ENCODE data around the gene DVL1. TPM values are rescaled to one million over a fixed set of nuclear protein-coding genes. Genes with fewer than 3 reads are reported as not detected.

DVL1 gene
- total and polyA plus RNA-seq, 10 of the 15 experiments (the other 5 are each of a cell fraction or from before 2014, with no cell fraction given) = 0.10 to 31.1 (median 4.6) TPM

DNA sequence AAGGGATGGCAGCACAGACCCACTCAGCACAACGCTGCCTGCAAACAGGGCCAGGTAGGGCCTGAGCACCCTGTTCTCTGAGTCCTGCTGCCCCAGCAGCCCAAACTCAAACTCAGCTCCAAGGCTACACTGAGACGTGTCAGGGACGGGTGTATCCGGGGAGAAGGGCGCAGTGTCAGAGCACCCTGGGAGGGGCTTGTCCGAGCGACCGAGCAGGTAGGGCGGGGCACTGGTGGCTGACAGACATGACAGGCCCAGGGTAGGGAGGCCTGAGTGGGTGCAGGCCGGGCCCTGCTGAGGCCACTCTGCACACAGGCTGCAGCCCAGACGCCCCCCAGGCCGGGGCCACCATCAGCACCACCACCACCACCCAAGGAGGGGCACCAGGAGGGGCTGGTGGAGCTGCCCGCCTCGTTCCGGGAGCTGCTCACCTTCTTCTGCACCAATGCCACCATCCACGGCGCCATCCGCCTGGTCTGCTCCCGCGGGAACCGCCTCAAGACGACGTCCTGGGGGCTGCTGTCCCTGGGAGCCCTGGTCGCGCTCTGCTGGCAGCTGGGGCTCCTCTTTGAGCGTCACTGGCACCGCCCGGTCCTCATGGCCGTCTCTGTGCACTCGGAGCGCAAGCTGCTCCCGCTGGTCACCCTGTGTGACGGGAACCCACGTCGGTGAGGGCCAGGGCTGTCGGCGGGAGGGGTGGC is 63.5 kb downstream of the DVL1 start:
- H3K9ac ChIP-seq (ENCODE audit: control insufficient read depth, insufficient read depth, low read length) = no peak overlapping the region
- H3K9me3 ChIP-seq (replicated peaks; ENCODE audit: control insufficient read depth, insufficient read depth, low read length) = no peaks in the 10 kb centered on the region
- POLR2A ChIA-PET = no interaction called here
- no peaks in the 10 kb centered on the region for H3K36me3 ChIP-seq (ENCODE audit: control insufficient read depth in 2 of 2, insufficient read depth in 2 of 2, low read length in 1 of 2)
- FAIRE-seq (no peak), ATAC-seq (no peak; the same call in none of the 3 replicates), DNase-seq (ENCODE audit: low read depth, low spot score) (no peak)
- no peak for TF ChIP-seq GATAD2B (conservative IDR thresholded peaks at IDR 0.05; ENCODE audit: low read depth)
- TF ChIP-seq, protein P1, sequence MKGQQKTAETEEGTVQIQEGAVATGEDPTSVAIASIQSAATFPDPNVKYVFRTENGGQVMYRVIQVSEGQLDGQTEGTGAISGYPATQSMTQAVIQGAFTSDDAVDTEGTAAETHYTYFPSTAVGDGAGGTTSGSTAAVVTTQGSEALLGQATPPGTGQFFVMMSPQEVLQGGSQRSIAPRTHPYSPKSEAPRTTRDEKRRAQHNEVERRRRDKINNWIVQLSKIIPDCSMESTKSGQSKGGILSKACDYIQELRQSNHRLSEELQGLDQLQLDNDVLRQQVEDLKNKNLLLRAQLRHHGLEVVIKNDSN (IDR thresholded peaks at IDR 0.05; ENCODE audit: borderline replicate concordance, extremely low read length, insufficient read depth, low read depth, low read length) = no peak
- TF ChIP-seq TCF3 (IDR thresholded peaks at IDR 0.05; ENCODE audit: borderline replicate concordance, insufficient read depth, low read depth, low read length) = no peak
- TF ChIP-seq MYC (IDR thresholded peaks at IDR 0.05; ENCODE audit: insufficient read depth, insufficient read length, insufficient replicate concordance, low read length, severe bottlenecking) = no peak
- TF ChIP-seq, protein P2, sequence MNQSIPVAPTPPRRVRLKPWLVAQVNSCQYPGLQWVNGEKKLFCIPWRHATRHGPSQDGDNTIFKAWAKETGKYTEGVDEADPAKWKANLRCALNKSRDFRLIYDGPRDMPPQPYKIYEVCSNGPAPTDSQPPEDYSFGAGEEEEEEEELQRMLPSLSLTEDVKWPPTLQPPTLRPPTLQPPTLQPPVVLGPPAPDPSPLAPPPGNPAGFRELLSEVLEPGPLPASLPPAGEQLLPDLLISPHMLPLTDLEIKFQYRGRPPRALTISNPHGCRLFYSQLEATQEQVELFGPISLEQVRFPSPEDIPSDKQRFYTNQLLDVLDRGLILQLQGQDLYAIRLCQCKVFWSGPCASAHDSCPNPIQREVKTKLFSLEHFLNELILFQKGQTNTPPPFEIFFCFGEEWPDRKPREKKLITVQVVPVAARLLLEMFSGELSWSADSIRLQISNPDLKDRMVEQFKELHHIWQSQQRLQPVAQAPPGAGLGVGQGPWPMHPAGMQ (IDR thresholded peaks at IDR 0.05; ENCODE audit: borderline replicate concordance) = no peak
- TF ChIP-seq HDGF (IDR thresholded peaks at IDR 0.05) = no peak
- no peak for TF ChIP-seq MTA3 (IDR thresholded peaks at IDR 0.05; ENCODE audit: borderline replicate concordance, low read length)
- TF ChIP-seq SPI1 (IDR thresholded peaks at IDR 0.05; ENCODE audit: borderline replicate concordance, insufficient read depth, low read depth, low read length) = no peak
- no peak overlapping the region for H3K27ac ChIP-seq (ENCODE audit: control insufficient read depth, insufficient read depth)
- H4K20me1 ChIP-seq (ENCODE audit: control insufficient read depth, insufficient read depth) = no peaks in the 10 kb centered on the region
- no peaks in the 10 kb centered on the region for H3K4me1 ChIP-seq (ENCODE audit: control insufficient read depth, insufficient read depth, low read length)
- in situ Hi-C loops (cut with MboI) (no loop called here), intact Hi-C loops (cut with micrococcal nuclease; ENCODE audit: unreplicated experiment) (no loop called here)
- no peaks in the 10 kb centered on the region for H3K27me3 ChIP-seq (replicated peaks in 1 of 2; ENCODE audit: control insufficient read depth in 2 of 2, insufficient read depth in 2 of 2, low read length in 1 of 2)
- H2AFZ ChIP-seq (ENCODE audit: control insufficient read depth, low read depth, low read length) = no peak overlapping the region
- no TSS peak for BruUV-seq (replicated peaks)
- RAD21 ChIA-PET (ENCODE audit: unreplicated experiment) = no interaction called here
- 34% methylated on average over 34 of the region's 37 CpGs for WGBS (ENCODE audit: insufficient coverage, insufficient replicate concordance, low lambda C conversion rate, missing lambda C conversion rate)
- no peak overlapping the region for H3K4me3 ChIP-seq
- SMC1A ChIA-PET (ENCODE audit: uncharacterized antibody, unreplicated experiment) = no interaction called here
- H3K4me2 ChIP-seq (ENCODE audit: control insufficient read depth, insufficient read depth) = no peak overlapping the region
- no peaks in the 10 kb centered on the region for H3K79me2 ChIP-seq (ENCODE audit: control insufficient read depth, insufficient read depth, low read length)
- CTCF ChIA-PET = interaction anchor here (2.5 kb wide), 1 partner anchor 163 kb away, joined by 12 read pairs; no protein-coding TSS in a partner anchor

Small RNA genes lying within 50 kb of the gene (microRNA-seq; reads per million reads assigned to microRNA genes)
- gene MIR6726 (0.56 reads per million), gene MIR6727 (0.56 reads per million), gene MIR6808 (not detected)

Small RNA genes lying within 50 kb of the gene (small RNA-seq; reads per million reads assigned to genes)
- gene MIR6726 = not detected

Other genes starting within 250 kb of the DVL1 start
Only the 7 nearest of the 25 such genes appear.
- gene ACAP3, start 41.5 kb downstream of the DVL1 start, total RNA-seq (2014; rRNA removed) = 17.6 and 22.1 TPM in 2 replicates
- 4.0 and 4.4 TPM in 2 replicates for gene ACAP3, start 41.5 kb downstream of the DVL1 start, total RNA-seq (2014; rRNA removed; fragmentation: Illumina TruSeq; extraction: Trizol)
- gene ACAP3, start 41.5 kb downstream of the DVL1 start, total RNA-seq (2021) = 29.8 and 34.2 TPM in 2 replicates
- 4.6 and 8.3 TPM in 2 replicates for gene ACAP3, start 41.5 kb downstream of the DVL1 start, polyA plus RNA-seq (2011; rRNA removed)
- 0.62 and 4.5 TPM in 2 replicates for gene ACAP3, start 41.5 kb downstream of the DVL1 start, polyA plus RNA-seq (2014; fragmentation: Illumina TruSeq; extraction: Trizol)
- under 1 TPM; 0.05 to 0.11 TPM for gene ACAP3, start 41.5 kb downstream of the DVL1 start, polyA plus RNA-seq (2014; fragmentation: Nextera tagmentation; extraction: Ambion mirVana)
- gene ACAP3, start 41.5 kb downstream of the DVL1 start, polyA plus RNA-seq (2014; rRNA removed) = 28.1 and 32.7 TPM in 2 replicates
- gene ACAP3, start 41.5 kb downstream of the DVL1 start, polyA plus RNA-seq (2016; fragmentation: Nextera tagmentation; extraction: Ambion mirVana) = 10 to 100 TPM in 1 of 2 experiments, 1 to 10 TPM in 1; 5.9 to 10.9 TPM
- gene PUSL1, start 40.8 kb downstream of the DVL1 start, total RNA-seq (2014; rRNA removed) = 21.3 and 28.4 TPM in 2 replicates
- 5.3 and 6.0 TPM in 2 replicates for gene PUSL1, start 40.8 kb downstream of the DVL1 start, total RNA-seq (2014; rRNA removed; fragmentation: Illumina TruSeq; extraction: Trizol)
- 26.0 and 27.2 TPM in 2 replicates for gene PUSL1, start 40.8 kb downstream of the DVL1 start, total RNA-seq (2021)
- gene PUSL1, start 40.8 kb downstream of the DVL1 start, polyA plus RNA-seq (2011; rRNA removed) = 1.9 and 5.0 TPM in 2 replicates
- gene PUSL1, start 40.8 kb downstream of the DVL1 start, polyA plus RNA-seq (2014; fragmentation: Illumina TruSeq; extraction: Trizol) = 0.13 and 2.5 TPM in 2 replicates
- 1 to 10 TPM in 1 of 2 experiments, under 1 TPM in 1; 0.16 to 1.5 TPM for gene PUSL1, start 40.8 kb downstream of the DVL1 start, polyA plus RNA-seq (2014; fragmentation: Nextera tagmentation; extraction: Ambion mirVana)
- gene PUSL1, start 40.8 kb downstream of the DVL1 start, polyA plus RNA-seq (2014; rRNA removed) = 24.3 and 28.6 TPM in 2 replicates
- gene PUSL1, start 40.8 kb downstream of the DVL1 start, polyA plus RNA-seq (2016; fragmentation: Nextera tagmentation; extraction: Ambion mirVana) = 10 to 100 TPM; 27.5 to 28.4 TPM
- gene INTS11, start 24.8 kb downstream of the DVL1 start, total RNA-seq (2014; rRNA removed) = 86.6 and 98.3 TPM in 2 replicates
- gene INTS11, start 24.8 kb downstream of the DVL1 start, total RNA-seq (2014; rRNA removed; fragmentation: Illumina TruSeq; extraction: Trizol) = 36.8 and 41.1 TPM in 2 replicates
- gene INTS11, start 24.8 kb downstream of the DVL1 start, total RNA-seq (2021) = 87.3 and 104 TPM in 2 replicates
- gene INTS11, start 24.8 kb downstream of the DVL1 start, polyA plus RNA-seq (2011; rRNA removed) = 43.9 and 78.4 TPM in 2 replicates
- 55.2 and 64.2 TPM in 2 replicates for gene INTS11, start 24.8 kb downstream of the DVL1 start, polyA plus RNA-seq (2014; fragmentation: Illumina TruSeq; extraction: Trizol)
- gene INTS11, start 24.8 kb downstream of the DVL1 start, polyA plus RNA-seq (2014; fragmentation: Nextera tagmentation; extraction: Ambion mirVana) = 1 to 10 TPM; 2.5 to 9.4 TPM
- gene INTS11, start 24.8 kb downstream of the DVL1 start, polyA plus RNA-seq (2014; rRNA removed) = 117 and 130 TPM in 2 replicates
- gene INTS11, start 24.8 kb downstream of the DVL1 start, polyA plus RNA-seq (2016; fragmentation: Nextera tagmentation; extraction: Ambion mirVana) = 10 to 100 TPM; 77.0 to 79.9 TPM
- 16.7 and 21.2 TPM in 2 replicates for gene CPTP, start 24.6 kb downstream of the DVL1 start, total RNA-seq (2014; rRNA removed)
- gene CPTP, start 24.6 kb downstream of the DVL1 start, total RNA-seq (2014; rRNA removed; fragmentation: Illumina TruSeq; extraction: Trizol) = 2.8 and 4.3 TPM in 2 replicates
- 19.6 and 20.2 TPM in 2 replicates for gene CPTP, start 24.6 kb downstream of the DVL1 start, total RNA-seq (2021)
- gene CPTP, start 24.6 kb downstream of the DVL1 start, polyA plus RNA-seq (2011; rRNA removed) = 1.7 and 2.9 TPM in 2 replicates
- 1.8 TPM in 1 of 2 replicates, not detected in the other for gene CPTP, start 24.6 kb downstream of the DVL1 start, polyA plus RNA-seq (2014; fragmentation: Illumina TruSeq; extraction: Trizol)
- gene CPTP, start 24.6 kb downstream of the DVL1 start, polyA plus RNA-seq (2014; fragmentation: Nextera tagmentation; extraction: Ambion mirVana) = under 1 TPM; 0.06 to 0.18 TPM
- 15.7 and 19.2 TPM in 2 replicates for gene CPTP, start 24.6 kb downstream of the DVL1 start, polyA plus RNA-seq (2014; rRNA removed)
- 10 to 100 TPM; 17.7 to 24.3 TPM for gene CPTP, start 24.6 kb downstream of the DVL1 start, polyA plus RNA-seq (2016; fragmentation: Nextera tagmentation; extraction: Ambion mirVana)
- 0.05 and 0.06 TPM in 2 replicates for gene TAS1R3, start 18.1 kb downstream of the DVL1 start, total RNA-seq (2014; rRNA removed)
- 0.04 and 0.05 TPM in 2 replicates for gene TAS1R3, start 18.1 kb downstream of the DVL1 start, total RNA-seq (2014; rRNA removed; fragmentation: Illumina TruSeq; extraction: Trizol)
- 0.29 and 0.51 TPM in 2 replicates for gene TAS1R3, start 18.1 kb downstream of the DVL1 start, total RNA-seq (2021)
- gene TAS1R3, start 18.1 kb downstream of the DVL1 start, polyA plus RNA-seq (2011; rRNA removed) = 0.03 and 0.08 TPM in 2 replicates
- gene TAS1R3, start 18.1 kb downstream of the DVL1 start, polyA plus RNA-seq (2014; fragmentation: Illumina TruSeq; extraction: Trizol) = not detected in 2 replicates
- gene TAS1R3, start 18.1 kb downstream of the DVL1 start, polyA plus RNA-seq (2014; fragmentation: Nextera tagmentation; extraction: Ambion mirVana) = not detected
- gene TAS1R3, start 18.1 kb downstream of the DVL1 start, polyA plus RNA-seq (2014; rRNA removed) = 0.19 and 0.41 TPM in 2 replicates
- under 1 TPM; 0.08 to 0.38 TPM for gene TAS1R3, start 18.1 kb downstream of the DVL1 start, polyA plus RNA-seq (2016; fragmentation: Nextera tagmentation; extraction: Ambion mirVana)
- gene MXRA8, start 9.1 kb upstream of the DVL1 start, total RNA-seq (2014; rRNA removed) = not detected in 2 replicates
- gene MXRA8, start 9.1 kb upstream of the DVL1 start, total RNA-seq (2014; rRNA removed; fragmentation: Illumina TruSeq; extraction: Trizol) = not detected in 2 replicates
- 0.29 and 0.54 TPM in 2 replicates for gene MXRA8, start 9.1 kb upstream of the DVL1 start, total RNA-seq (2021)
- 0.11 and 0.20 TPM in 2 replicates for gene MXRA8, start 9.1 kb upstream of the DVL1 start, polyA plus RNA-seq (2011; rRNA removed)
- not detected in 2 replicates for gene MXRA8, start 9.1 kb upstream of the DVL1 start, polyA plus RNA-seq (2014; fragmentation: Illumina TruSeq; extraction: Trizol)
- gene MXRA8, start 9.1 kb upstream of the DVL1 start, polyA plus RNA-seq (2014; fragmentation: Nextera tagmentation; extraction: Ambion mirVana) = not detected
- 0.19 and 0.27 TPM in 2 replicates for gene MXRA8, start 9.1 kb upstream of the DVL1 start, polyA plus RNA-seq (2014; rRNA removed)
- under 1 TPM in 1 of 2 experiments, not detected in 1; 0.15 TPM for gene MXRA8, start 9.1 kb upstream of the DVL1 start, polyA plus RNA-seq (2016; fragmentation: Nextera tagmentation; extraction: Ambion mirVana)
- gene AURKAIP1, start 25.8 kb upstream of the DVL1 start, total RNA-seq (2014; rRNA removed) = 146 and 177 TPM in 2 replicates
- gene AURKAIP1, start 25.8 kb upstream of the DVL1 start, total RNA-seq (2014; rRNA removed; fragmentation: Illumina TruSeq; extraction: Trizol) = 30.2 and 37.4 TPM in 2 replicates
- gene AURKAIP1, start 25.8 kb upstream of the DVL1 start, total RNA-seq (2021) = 198 and 210 TPM in 2 replicates
- gene AURKAIP1, start 25.8 kb upstream of the DVL1 start, polyA plus RNA-seq (2011; rRNA removed) = 38.3 and 66.8 TPM in 2 replicates
- 3.9 and 26.5 TPM in 2 replicates for gene AURKAIP1, start 25.8 kb upstream of the DVL1 start, polyA plus RNA-seq (2014; fragmentation: Illumina TruSeq; extraction: Trizol)
- gene AURKAIP1, start 25.8 kb upstream of the DVL1 start, polyA plus RNA-seq (2014; fragmentation: Nextera tagmentation; extraction: Ambion mirVana) = 10 to 100 TPM in 1 of 2 experiments, 1 to 10 TPM in 1; 6.5 to 26.6 TPM
- gene AURKAIP1, start 25.8 kb upstream of the DVL1 start, polyA plus RNA-seq (2014; rRNA removed) = 173 and 210 TPM in 2 replicates
- gene AURKAIP1, start 25.8 kb upstream of the DVL1 start, polyA plus RNA-seq (2016; fragmentation: Nextera tagmentation; extraction: Ambion mirVana) = 100 to 1,000 TPM; 341 to 366 TPM